Right ventricle myocardium superior (tissue), 1 donor: ENCODE data around the gene SLC25A15. TPM values are rescaled to one million over a fixed set of nuclear protein-coding genes. Genes with fewer than 3 reads are reported as not detected.

Experiments
- ATAC-seq: fragments of 200-7000 bp; cut with Tn5 transposase; one replicate; pipeline ENCODE4 v1.9.1; 2020; ENCODE audit warnings: mild to moderate bottlenecking; ENCODE audit not compliant: poor library complexity
- DNase-seq: peaks from one replicate; pipeline ENCODE4 v3.0.0-alpha.2; 2020
- intact Hi-C: fragments of 100-400 bp; cut with DNase I; formaldehyde crosslinking; loops from one replicate; pipeline ENCODE4 v1.11.2; 2022
- long read RNA-seq: library from polyadenylated mRNA; unstranded; transcript quantifications from one replicate; pipeline ENCODE4 v2.0.0, GENCODE V29; 2021
- total RNA-seq: library from RNA; stranded (reverse); fragmentation: NEBNext Ultra II Directional; extraction: Animal tissue kit (Norgen Biotek cat#: 25700); gene quantifications from one replicate; pipeline ENCODE4 v1.2.1, GENCODE V29; 2021
- donor health status: DM: no; HTN: yes; CAD: no; lungs with severe emphysema.

The SLC25A15 gene
- total RNA-seq: 5.2 TPM
- long read RNA-seq, partial matches to known transcripts: 0 of 4 reads
- long read RNA-seq, other reads (novel, unspliced or antisense): 3 of 4 reads

DNA sequence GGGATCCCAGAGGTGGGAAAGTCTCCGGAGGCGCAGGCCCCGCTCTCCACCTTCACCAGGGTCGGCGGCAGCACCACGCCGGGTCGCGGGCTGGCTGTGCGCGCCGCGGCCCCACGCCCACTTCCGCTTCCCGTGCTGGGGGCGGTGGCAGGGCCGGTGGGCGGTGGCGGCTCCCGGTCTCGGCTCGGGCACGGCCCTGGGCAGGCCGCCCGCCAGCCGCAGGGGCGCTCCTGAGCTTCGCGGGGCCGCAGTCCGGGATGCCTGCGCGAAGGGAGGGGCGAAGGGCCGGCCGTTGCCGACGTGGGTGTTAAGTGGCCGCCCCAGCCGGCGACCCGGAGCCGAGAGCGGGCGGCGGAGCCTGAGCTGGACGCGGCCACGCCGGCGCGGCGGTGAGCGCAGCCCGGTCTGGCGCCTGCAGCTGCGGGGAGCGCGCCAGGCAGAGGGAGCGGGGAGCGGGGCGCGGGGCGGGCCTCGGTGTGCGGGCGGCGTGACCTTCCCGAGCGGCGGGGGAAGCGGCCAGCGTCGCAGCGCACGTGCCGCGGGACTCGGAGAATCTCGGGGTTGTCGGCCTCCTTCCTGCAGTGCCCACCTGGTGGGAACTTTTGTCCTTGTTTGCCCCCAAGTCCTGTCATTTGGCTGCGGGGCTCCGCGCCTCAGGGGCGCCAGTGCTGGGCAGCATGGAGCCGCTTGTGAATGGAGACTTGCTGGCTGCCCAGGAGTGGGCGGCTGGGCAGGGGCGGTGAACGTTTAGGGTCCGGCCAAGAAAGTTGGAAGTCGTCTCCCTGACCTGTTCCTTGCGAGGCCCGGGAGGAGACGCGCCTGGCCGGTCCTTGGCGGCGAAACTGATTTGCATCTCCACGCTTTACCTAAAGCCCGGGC is at the start of gene SLC25A15:
Gene SLC25A15, plus strand, starts transcription at position 337 of the 879 bp plus-strand sequence. CDS start 3,616 bp downstream, outside the sequence.
- ATAC-seq (peak; percentile 96), DNase-seq (peak; percentile 90)
- intact Hi-C loops: no loop called here

DNA sequence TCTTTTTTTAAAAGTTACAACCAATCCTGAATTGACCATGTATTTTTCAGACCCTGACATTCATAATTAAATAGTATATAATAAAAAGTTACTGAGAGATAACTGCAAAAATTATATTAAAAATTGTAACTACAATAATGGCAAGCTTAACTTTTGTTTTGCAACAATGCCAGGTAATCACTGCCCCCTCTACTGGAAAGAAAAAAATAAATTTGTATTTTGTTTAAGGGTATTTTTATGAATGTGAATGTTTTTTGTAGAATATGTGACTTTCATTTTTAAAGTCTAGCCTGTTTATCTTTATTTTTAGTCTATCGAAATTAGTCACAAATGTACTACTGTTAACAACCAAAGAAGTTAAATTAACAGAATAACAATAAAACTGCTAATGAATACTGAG is 40.1 kb upstream of the SLC25A15 start:
- intact Hi-C loops: no loop called here
- no peak for ATAC-seq
- no peak for DNase-seq

DNA sequence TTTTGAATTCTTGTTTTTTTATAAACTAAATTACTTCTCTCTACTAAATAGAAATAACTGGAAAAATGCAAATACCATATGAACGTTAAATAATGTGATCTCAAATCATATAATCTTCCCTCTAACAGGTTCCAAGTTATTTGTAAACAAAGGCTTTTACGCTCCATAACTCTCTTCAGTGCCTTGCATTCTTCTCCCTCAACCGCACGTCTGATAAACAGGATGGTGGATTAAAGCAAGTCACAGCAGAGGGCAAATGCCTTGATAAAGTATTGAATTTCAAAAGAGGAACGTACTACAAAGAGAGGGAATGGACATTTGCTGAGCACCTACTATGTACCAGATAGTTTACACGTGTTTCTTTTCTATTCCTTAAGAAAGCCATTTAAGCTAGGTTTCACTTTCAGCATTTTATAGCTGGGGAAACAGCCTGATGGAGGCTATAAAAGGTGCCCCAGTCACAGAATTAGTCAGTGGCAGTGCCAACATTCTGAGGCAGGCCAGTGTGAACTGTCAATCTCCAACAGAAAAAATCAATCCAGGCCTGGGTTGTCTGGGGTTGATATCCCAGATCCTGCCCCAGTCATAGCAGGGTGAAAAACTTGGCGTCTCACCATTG is 34.2 kb upstream of the SLC25A15 start:
- ATAC-seq (no peak), DNase-seq (no peak)
- intact Hi-C loops: no loop called here

DNA sequence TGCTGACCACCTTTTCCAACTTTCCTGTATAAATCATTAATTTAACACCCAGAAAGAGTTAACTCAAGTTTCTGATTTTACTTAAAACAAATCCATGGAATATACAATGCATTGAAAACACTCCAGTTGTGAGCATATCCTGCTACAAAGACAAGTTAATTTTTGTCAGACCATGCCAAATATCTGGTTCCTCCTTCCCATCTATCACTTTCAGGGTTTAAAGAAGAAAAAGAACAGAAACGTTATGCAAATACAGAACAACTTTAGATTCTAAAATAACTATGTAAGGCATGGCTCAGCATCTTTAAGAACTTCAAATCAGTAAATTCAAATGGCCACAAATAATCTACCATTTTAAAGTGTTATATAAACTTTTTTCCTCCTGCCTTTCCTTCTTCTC is 33.4 kb upstream of the SLC25A15 start:
- ATAC-seq (no peak), DNase-seq (no peak)
- intact Hi-C loops: no loop called here

DNA sequence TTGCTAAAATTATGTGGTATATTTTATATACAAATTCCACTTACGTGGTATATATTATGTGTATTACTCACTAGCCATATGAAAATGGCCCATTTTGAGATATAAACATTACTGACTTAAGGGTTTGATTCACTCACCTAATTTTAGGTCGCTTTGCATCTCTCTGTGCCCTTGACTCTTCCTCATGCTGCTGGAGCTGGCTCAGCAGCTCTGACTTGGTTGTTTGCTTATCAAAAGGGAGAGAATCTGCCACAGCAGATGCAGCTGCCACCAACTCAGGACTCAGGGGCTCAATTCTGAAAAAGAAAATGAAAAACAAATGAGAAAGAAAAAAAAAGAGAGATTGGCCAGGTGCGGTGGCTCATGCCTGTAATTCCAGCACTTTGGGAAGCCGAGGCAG is 30.6 kb upstream of the SLC25A15 start:
- no peak for DNase-seq
- no peak for ATAC-seq
- intact Hi-C loops: no loop called here

DNA sequence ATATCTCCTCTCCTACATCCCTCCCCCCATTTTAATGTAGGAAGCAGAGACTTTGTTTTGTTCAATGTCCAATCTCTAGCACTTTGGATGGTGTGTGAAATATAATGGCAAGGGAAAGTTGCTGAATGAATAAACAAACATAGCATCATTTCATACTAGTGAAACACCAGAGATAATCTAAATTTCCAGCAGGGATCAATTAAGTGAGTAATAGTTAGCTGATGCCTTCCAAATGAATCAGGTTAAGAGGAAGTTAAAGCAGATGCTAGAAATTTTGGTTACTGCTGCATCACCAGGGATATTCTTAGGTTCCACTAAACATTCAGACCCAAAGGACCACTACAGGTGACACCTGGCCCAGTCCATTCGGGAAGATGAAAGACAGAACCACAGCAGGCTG is 26.6 kb upstream of the SLC25A15 start:
- ATAC-seq (no peak), DNase-seq (no peak)
- intact Hi-C loops: no loop called here

DNA sequence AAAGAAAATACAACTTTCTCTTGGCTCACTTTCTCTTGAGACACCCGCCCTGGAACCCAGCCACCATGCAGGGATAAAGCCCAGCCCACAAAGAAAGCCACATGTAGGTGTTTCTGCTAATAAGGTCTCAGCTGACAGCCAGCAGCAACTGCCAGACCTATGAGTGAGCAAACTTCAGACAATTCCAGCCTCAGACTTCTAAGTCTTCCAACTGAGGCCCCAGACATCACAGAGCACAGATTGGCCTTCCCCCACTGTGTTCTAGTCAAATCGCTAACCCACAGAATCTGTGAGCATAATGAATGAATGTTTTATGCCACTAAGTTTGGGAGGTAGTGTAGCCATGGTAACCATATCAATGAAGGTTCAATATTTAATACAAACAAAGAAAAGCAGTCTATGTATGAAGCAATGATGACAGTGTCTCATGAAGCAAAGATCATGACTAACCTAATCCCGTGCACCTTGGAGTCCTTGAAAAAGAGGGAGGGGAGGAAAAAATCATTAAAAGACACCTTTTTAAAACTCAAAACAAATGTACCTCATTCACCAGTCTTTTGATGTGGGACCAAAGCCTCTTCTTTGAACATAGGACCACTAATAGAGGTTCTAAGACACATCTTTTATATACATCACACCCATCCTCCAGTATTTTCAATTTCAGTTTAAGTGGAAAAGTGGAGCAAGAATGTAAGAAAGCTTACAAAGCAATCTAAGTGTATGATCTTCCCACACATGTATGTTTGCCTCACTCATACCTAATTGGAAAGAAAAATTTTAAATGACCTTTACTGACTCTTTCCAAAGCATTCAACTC is 24.6 kb upstream of the SLC25A15 start:
- no peak for ATAC-seq
- intact Hi-C loops: no loop called here
- no peak for DNase-seq

DNA sequence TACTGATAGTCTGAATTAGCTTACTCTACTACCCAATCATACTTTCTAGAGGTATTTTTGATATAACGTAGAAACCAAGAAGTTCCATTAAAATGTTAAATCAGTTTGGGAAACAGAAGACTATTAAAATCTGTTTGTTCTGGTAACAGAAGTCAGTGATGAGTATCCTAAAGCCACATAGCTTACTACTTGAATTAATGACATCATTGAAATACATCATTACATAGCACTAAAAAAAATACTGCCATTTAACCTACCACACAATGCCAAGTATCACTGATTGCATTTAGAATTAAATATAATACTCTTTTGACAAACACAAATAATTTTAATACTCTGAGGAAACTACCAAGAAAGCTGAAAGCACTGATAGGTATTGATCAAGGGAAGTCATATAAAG is 23.8 kb upstream of the SLC25A15 start:
- no peak for DNase-seq
- intact Hi-C loops: no loop called here
- no peak for ATAC-seq

DNA sequence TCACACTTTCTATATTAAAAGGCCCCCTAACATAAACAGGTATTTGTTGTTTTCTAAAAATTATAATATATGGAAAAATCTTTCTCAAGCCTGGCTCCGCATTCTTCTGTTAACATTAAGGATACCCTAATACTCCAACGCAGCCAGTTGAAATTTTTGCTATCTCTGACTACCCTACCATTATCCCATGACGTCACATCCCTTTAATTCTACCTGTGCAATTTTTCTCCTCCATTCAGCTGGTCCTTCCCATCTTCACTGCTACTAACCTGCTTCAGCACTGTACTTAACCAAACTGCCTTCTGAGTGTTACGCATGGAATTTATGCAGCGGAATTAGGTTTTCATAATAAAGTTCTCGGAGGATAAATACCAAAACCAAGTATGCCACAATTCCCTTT is 19.4 kb upstream of the SLC25A15 start:
- ATAC-seq (no peak), DNase-seq (no peak)
- intact Hi-C loops: no loop called here

DNA sequence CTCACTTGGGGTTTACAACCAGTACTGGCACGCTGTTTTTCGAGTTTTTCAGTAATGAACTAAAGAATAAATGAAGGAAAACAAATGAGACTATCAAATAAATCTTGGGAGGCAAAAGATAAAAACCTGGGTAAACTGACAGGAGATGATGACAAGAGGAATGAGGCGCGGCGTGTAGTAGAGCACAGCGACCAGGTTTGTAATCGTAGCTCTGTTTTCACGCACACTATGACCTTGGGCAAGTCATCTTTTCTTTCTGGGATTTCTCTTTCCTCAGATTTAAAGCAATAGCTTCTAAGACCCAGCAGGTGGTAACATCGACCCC is 18.8 kb upstream of the SLC25A15 start:
- DNase-seq: no peak
- intact Hi-C loops: no loop called here
- ATAC-seq: no peak

DNA sequence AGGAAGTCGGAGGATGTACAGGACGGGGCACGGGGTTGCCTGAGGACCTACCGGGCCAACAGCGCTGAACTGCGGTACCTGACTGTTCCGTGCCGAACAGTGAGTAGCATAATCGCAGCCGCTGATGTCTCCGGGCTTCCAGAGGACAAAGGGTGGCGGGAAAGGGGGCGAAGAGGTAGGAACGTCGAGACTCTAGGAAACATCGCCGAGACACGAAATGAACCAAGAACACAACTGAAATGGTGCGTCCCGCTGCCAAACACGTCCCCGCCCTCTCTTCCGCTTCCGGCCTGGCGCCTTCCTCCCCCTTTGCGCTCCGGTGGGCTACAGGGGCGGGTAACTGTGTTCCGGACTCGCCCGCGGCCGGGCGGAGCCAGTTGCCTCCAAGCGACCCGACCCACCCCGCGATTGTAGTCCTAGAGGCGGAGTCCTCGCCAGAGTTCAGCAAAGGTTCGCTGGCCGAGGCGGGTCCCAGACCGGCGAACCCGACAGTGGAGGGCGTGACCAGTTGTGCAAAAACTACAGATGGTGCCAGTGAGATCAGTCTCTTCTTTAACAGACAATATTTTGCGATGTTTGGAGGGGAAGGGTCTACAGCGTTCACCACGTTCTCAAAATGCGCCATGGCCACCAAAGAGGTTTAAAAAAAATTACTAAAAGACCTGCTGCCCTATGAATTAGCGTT is 18.3 kb upstream of the SLC25A15 start, which contains the start of gene MRPS31:
Gene MRPS31, minus strand, starts transcription at position 257 of the 685 bp plus-strand sequence. Its CDS starts 54 bp downstream, at position 203.
- ATAC-seq (peak; percentile 100), DNase-seq (peak; percentile 97)
- intact Hi-C loops: no loop called here

DNA sequence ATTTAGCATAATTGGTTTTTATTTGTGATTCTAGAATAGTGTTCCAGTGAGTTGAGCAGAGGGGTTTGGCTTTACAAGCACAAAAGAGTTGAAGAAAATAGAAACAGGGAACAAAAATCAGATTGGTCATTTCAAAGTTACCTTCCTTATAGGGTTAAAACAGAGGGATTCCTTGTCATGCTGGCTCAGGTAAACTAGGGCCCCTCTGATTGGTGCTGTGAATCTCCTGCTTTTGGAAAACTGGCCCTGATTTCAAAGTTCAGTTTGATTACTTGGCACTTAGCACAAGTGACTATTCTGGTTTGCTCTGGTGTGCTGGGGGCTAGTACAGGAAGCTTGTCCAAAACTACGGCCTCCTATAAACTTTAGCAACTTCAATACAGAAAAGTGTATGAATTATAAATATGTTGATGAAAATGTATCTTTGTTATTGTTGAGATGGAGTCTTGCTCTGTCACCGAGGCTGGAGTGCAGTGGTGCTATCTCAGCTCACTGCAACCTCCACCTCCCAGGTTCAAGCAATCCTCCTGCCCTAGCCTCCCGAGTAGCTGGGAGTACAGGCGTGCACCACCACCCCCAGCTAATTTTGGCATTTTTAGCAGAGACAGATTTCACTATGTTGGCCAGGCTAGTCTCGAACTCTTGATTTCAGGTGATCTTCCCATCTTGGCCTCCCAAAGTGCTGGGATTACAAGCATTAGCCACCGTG is 16.5 kb upstream of the SLC25A15 start:
- intact Hi-C loops: no loop called here

DNA sequence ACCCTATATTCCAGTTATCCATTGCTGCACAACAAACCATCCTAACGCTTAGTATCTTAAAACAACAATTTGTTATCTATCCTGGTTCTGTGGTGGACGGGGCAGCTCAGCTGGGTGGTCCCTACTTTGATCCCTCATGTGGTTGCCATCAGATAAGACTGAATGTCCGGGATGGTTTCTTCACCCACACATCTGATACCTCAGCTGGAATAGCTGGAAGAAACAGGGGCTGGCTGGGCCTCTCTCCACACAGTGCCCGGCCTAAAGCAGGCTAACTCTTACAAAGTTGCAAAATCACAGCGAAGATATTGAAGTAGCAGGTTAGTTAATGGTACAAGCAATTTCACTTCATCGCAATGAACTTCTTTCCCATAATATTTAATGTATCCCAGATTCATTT is 14.7 kb upstream of the SLC25A15 start:
- intact Hi-C loops: no loop called here
- DNase-seq (no peak), ATAC-seq (no peak)

More for the DNA sequence above, 16.5 kb upstream of the SLC25A15 start:
- ATAC-seq: no peak
- DNase-seq: no peak

DNA sequence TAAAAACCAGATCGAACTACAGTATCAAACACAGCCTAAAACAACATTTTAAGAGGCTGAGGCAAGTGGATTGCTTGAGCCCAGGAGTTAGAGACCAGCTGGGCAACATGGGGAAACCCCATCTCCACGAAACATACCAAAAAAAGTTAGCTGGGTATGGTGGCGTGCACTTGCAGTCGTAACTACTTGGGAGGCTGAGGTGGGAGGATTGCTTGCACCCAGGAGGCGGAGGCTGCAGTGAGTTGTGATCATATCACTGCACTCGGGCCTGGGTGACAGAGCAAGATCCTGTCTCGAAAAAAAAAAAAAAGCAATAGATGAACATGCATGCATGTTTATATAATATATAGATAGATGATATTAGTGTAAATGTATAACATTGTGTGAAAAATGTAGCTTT is 13.2 kb upstream of the SLC25A15 start:
- intact Hi-C loops: no loop called here
- no peak for ATAC-seq

DNA sequence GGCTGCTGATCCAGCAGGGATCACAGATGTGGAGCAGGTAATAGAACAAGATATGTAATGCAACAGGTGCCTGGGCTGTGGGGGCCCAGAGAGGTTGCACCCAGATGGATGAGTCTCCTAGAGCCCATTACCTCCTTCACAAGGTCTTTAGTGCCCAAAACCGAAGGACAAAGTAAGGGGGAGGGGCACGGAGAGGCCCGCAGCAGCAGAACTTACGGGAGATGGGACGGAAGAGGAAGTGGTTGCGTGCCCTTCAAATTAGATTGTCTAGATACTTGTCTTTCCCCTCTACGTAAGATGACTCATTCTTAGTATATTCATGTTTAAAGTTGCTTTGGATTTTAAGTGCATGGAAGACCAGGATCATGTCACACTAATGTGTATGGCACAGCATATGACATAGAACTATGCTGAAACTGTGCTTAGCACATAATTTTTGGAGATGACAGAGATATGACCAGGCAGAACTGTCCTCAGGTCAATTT is 12.7 kb upstream of the SLC25A15 start:
- intact Hi-C loops: no loop called here
- DNase-seq: no peak
- ATAC-seq: peak; percentile 30

More for the DNA sequence above, 13.2 kb upstream of the SLC25A15 start:
- DNase-seq: no peak

DNA sequence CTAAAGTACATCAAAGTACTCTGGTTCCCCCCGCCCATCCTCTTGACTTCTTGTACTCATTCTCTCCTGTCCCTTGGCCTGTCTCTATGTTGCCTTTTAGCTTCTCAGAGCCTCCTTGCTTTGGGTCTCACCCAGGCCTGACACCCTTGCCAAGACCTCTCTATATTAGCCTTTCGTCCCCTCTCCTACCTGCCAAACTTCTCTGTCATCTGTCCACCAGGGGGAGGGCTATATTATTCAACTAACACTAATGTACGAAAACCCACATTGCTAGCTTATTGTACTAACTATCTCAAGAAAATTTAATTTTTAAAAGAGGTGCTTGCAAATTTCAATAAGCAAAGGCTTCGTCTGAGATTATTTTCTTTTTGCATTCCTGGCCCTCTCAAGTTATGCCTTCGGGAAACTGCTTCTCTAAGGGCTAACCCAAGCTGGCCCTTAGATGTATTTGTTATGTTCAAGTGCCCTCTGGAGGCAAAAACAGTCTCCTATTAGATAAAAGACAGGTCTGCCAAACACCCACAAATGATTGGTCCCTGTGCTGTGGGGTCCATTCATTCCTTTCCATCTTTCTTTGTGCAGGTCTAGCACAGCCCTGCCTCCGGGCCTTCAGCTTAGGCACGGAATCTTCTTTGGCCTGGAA is 12.1 kb upstream of the SLC25A15 start:
- intact Hi-C loops: no loop called here
- ATAC-seq: peak; percentile 92
- no peak for DNase-seq

DNA sequence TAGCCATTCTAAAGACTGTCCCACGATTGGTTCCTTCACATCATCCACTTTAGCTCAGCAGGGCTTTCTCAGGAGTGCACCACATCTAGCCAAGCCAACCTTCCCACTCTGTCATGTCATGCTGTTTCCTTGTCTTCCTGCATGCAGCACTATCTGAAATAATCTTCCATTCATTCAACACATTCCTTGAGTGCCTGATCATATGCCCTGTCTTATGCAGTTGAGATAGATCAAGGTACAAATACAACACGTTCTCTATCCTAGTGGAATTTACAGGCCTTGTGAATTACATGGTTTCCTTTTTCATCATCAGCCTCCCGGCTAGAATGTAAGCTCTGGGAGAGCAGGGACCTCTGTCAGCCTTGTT is 11.6 kb upstream of the SLC25A15 start:
- intact Hi-C loops: no loop called here
- DNase-seq: no peak
- ATAC-seq: no peak

DNA sequence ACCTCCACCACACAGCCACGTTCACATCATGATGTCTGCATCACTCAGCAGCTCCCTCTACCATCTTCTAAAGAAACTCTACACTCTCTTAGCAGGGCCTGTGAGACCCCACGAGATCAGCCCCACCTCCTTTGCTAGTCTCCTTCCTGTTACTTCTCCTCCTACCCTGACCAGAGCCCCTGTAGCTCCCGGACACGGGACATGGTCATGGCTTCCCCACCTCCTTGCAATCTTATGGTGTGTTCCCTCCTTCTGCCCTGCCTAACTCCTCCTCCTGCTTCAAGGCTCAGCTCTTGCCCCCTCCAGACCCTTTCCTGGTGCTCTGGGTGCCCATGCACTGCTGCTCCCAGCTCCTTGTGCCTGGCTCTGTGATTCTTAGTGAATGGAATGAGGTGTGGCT is 10.4 kb upstream of the SLC25A15 start:
- DNase-seq: no peak
- no peak for ATAC-seq
- intact Hi-C loops: no loop called here
